Karpas-422 (cell line): Measurements from ENCODE around the gene C1QA. TPM values are rescaled to one million over a fixed set of nuclear protein-coding genes. Genes with fewer than 3 reads are reported as not detected.

Source experiments
- DNase-seq: peaks from one replicate; pipeline ENCODE4 v3.0.0-alpha.2; 2015
- H2AFZ ChIP-seq: fragments of 200-600 bp; sonication (generic); 2 replicates; pipeline ENCODE4 v1.6.1; 2014; ENCODE audit warnings: antibody characterized with exemption, low read length, mixed read lengths
- H3K27ac ChIP-seq: fragments of 200-600 bp; sonication (generic); 2 replicates; pipeline ENCODE4 v1.5.1; 2014; ENCODE audit warnings: mild to moderate bottlenecking, low read length, moderate library complexity
- H3K27me3 ChIP-seq: fragments of 200-600 bp; sonication (generic); 2 replicates; pipeline ENCODE4 v1.6.1; 2014; ENCODE audit warnings: low read length, mixed read lengths
- H3K36me3 ChIP-seq: fragments of 200-600 bp; sonication (generic); 2 replicates; pipeline ENCODE4 v1.6.1; 2014; ENCODE audit warnings: low read length, mixed read lengths; ENCODE audit not compliant: insufficient read depth
- H3K4me1 ChIP-seq: fragments of 200-600 bp; sonication (generic); 2 replicates; pipeline ENCODE4 v1.6.1; 2014; ENCODE audit warnings: mild to moderate bottlenecking, low read length, mixed read lengths
- H3K4me2 ChIP-seq: fragments of 200-600 bp; sonication (generic); 2 replicates; pipeline ENCODE4 v1.6.1; 2014; ENCODE audit warnings: low read length, low read depth, mild to moderate bottlenecking; ENCODE audit not compliant: poor library complexity, severe bottlenecking
- H3K4me3 ChIP-seq: fragments of 200-600 bp; sonication (generic); 2 replicates; pipeline ENCODE4 v1.5.1; 2014; ENCODE audit warnings: mild to moderate bottlenecking, antibody characterized with exemption, low read length, mixed read lengths
- H3K79me2 ChIP-seq: fragments of 200-600 bp; sonication (generic); 2 replicates; pipeline ENCODE4 v1.6.1; 2014; ENCODE audit warnings: mild to moderate bottlenecking, low read length, mixed read lengths
- H3K9ac ChIP-seq: fragments of 200-600 bp; sonication (generic); 2 replicates; pipeline ENCODE4 v1.6.0; 2014; ENCODE audit warnings: low read length
- H3K9me2 ChIP-seq: fragments of 200-600 bp; sonication (generic), shearing (Covaris generic); replicated peaks from 2 replicates; pipeline ENCODE4 v1.6.0; 2014; ENCODE audit warnings: mild to moderate bottlenecking, low read length, moderate library complexity; ENCODE audit not compliant: insufficient read depth
- H3K9me3 ChIP-seq: fragments of 300-700, 200-600 bp; sonication (generic); 2 replicates; pipeline ENCODE4 v1.6.1; 2014; ENCODE audit warnings: low read length, mixed read lengths
- H4K20me1 ChIP-seq: fragments of 200-600 bp; sonication (generic); 2 replicates; pipeline ENCODE4 v1.6.1; 2014; ENCODE audit warnings: mild to moderate bottlenecking, antibody characterized with exemption, low read length, low read depth; ENCODE audit not compliant: insufficient read depth
- total RNA-seq: library from RNA; depleted of rRNA; stranded (reverse); fragments of >200 nt; shearing (Covaris generic); gene quantifications from 2 replicates; pipeline ENCODE4 v1.2.3, GENCODE V29; 2014; ENCODE audit warnings: low replicate concordance

Gene C1QA
- total RNA-seq, 1 experiment from 2014 or later, result not detected

DNA sequence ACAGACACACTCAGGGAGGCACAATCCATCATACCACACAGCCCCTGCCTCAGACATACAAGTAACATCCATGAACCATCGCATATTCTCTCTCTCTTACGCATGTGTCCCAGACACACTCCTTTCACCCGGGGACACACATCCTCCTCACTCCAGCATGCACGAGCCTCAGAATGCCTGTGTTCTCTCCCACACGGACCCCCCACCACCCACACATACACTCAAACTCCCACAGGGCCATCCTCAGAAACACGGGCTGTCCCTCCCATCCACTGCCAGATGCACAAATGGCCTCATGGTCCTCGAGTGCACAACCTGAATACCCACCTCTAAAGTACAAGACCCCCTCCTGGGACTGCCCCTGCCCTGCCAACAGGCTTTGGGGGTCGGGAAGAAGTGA is 4.8 kb downstream of the C1QA start:
- Histone ChIP-seq H2AFZ (no peak overlapping the region), H3K9me3 (no peaks in the 10 kb centered on the region), H3K4me2 (no peak overlapping the region), H3K27me3 (no peaks in the 10 kb centered on the region), H3K36me3 (no peaks in the 10 kb centered on the region), H4K20me1 (peaks cover 6% of the 10 kb centered on the region; the same call in 1 of the 2 replicates), H3K27ac (no peak overlapping the region), H3K9me2 (no peaks in the 10 kb centered on the region), H3K9ac (no peak overlapping the region), H3K4me1 (no peaks in the 10 kb centered on the region), H3K4me3 (no peak overlapping the region), H3K79me2 (no peaks in the 10 kb centered on the region)
- DNase-seq, result no peak

DNA sequence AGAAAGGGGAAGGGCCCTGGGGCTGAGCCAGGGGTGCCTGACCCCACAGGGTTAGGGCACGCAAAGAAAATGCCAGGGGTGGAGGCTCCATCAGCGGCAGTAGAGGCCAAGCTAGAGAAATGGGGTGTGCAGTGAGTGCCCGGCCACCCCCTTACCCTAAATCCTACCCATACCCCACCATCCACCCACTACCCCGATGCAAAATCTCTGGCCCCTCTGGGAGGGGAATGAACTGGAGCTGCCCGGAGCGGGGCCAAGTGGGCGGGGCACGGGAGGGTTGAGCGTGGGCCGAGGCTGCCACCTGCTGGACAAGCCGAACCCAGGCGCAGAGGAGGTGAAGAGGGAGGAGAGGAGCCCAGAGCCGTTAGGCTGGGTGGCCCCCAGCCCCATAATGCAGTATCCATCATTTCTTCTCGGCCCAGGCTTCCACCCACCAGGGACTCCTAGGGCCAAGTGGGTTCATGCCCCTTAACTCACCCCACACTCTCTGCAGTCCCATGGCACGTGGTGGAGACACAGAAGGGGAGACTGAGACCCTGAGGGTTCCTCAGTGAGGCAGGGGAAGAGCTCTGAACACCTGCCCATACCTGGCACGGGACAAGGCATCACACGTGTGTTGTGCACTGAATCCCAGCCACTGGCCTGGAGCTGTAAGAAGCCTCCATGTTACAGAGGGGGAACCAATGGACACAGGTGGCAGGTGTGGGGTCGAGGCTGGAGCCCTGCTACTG is 5.6 kb downstream of the C1QA start:
- no peaks in the 10 kb centered on the region for H3K79me2 ChIP-seq
- H4K20me1 ChIP-seq, result peaks cover 6% of the 10 kb centered on the region; the same call in 1 of the 2 replicates
- no peak overlapping the region for H2AFZ ChIP-seq
- H3K27me3 ChIP-seq, result no peaks in the 10 kb centered on the region
- DNase-seq, result peak; percentile 89
- no peaks in the 10 kb centered on the region for H3K4me1 ChIP-seq
- H3K9me3 ChIP-seq, result no peaks in the 10 kb centered on the region
- no peak overlapping the region for H3K4me2 ChIP-seq
- no peaks in the 10 kb centered on the region for H3K9me2 ChIP-seq
- H3K36me3 ChIP-seq, result no peaks in the 10 kb centered on the region
- no peak overlapping the region for H3K4me3 ChIP-seq
- H3K27ac ChIP-seq, result no peak overlapping the region
- no peak overlapping the region for H3K9ac ChIP-seq

DNA sequence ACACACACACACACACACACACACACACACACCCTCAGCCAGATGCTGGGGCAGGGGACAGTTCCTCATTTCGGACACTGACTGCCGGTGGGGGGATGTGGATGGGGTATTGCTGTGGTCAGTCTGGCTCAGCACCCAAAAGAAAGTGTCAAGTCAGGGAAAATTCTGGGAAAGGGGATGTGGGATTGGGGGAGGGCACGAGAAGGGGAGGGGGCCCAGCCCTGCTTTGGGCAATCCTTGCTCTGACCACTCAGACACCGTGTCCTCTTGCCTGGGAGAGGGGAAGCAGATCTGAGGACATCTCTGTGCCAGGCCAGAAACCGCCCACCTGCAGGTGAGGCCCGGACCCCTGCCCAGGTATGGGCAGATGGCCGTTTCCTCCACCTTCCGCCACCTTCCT is 7.0 kb downstream of the C1QA start, which contains the start of gene C1QC:
Gene C1QC (plus strand): TSS at position 253 of the 400 bp plus-strand sequence. CDS start 391 bp downstream, outside the sequence.
- Histone ChIP-seq H3K27me3 (no peaks in the 10 kb centered on the region), H3K4me2 (no peak within 1 kb of the TSS), H3K9me2 (no peaks in the 10 kb centered on the region), H3K9ac (no peak within 1 kb of the TSS), H3K36me3 (no peaks in the 10 kb centered on the region), H3K27ac (no peak within 1 kb of the TSS), H2AFZ (no peak within 1 kb of the TSS), H3K9me3 (no peaks in the 10 kb centered on the region), H3K4me3 (no peak within 1 kb of the TSS), H3K4me1 (no peaks in the 10 kb centered on the region), H3K79me2 (no peaks in the 10 kb centered on the region), H4K20me1 (peaks cover 6% of the 10 kb centered on the region; the same call in 1 of the 2 replicates)
- no peak for DNase-seq

DNA sequence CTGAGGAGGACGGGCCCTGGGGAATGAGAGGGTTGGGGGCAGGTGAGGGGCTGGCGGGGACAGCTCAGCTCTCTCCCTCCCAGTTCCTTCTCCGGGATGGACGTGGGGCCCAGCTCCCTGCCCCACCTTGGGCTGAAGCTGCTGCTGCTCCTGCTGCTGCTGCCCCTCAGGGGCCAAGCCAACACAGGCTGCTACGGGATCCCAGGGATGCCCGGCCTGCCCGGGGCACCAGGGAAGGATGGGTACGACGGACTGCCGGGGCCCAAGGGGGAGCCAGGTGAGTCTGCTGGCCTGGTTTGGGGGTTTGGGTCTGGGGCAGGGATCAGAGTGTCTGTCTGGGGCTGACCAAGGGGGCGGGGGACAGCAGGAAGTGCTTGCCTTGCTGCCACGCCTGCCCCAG is 7.5 kb downstream of the C1QA start:
- H2AFZ ChIP-seq, result no peak overlapping the region
- H3K9me2 ChIP-seq, result no peaks in the 10 kb centered on the region
- no peak overlapping the region for H3K4me3 ChIP-seq
- H4K20me1 ChIP-seq, result peaks cover 6% of the 10 kb centered on the region; the same call in 1 of the 2 replicates
- no peak for DNase-seq
- H3K36me3 ChIP-seq, result no peaks in the 10 kb centered on the region
- H3K4me1 ChIP-seq, result no peaks in the 10 kb centered on the region
- H3K4me2 ChIP-seq, result no peak overlapping the region
- no peaks in the 10 kb centered on the region for H3K79me2 ChIP-seq
- no peaks in the 10 kb centered on the region for H3K27me3 ChIP-seq
- no peaks in the 10 kb centered on the region for H3K9me3 ChIP-seq
- no peak overlapping the region for H3K9ac ChIP-seq
- H3K27ac ChIP-seq, result no peak overlapping the region

DNA sequence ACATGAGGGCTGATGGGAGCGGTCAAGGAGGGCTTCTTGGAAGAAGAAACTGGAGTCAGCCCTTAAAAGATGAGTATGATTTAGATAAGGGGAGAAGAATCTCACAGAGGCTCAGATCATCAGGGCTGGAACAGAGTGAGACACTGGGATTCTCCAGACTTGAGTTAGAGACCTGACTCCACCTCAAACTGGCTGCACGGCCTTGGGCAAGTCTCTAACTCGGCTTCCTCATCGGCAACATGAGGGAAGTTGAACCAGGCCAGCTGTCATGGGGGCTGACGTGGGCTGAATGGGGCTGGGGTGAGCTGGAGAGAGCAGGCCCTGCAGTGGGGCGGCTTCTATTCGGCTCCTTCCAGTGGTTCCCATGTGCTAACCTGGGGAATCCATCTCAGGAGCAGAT is 9.5 kb downstream of the C1QA start:
- H3K9me2 ChIP-seq, result no peaks in the 10 kb centered on the region
- H3K4me1 ChIP-seq, result no peaks in the 10 kb centered on the region
- H3K79me2 ChIP-seq, result no peaks in the 10 kb centered on the region
- no peaks in the 10 kb centered on the region for H3K36me3 ChIP-seq
- no peak for DNase-seq
- H3K27ac ChIP-seq, result no peak overlapping the region
- H3K27me3 ChIP-seq, result no peaks in the 10 kb centered on the region
- H3K4me3 ChIP-seq, result no peak overlapping the region
- H3K4me2 ChIP-seq, result no peak overlapping the region
- H2AFZ ChIP-seq, result no peak overlapping the region
- peaks cover 6% of the 10 kb centered on the region; the same call in 1 of the 2 replicates for H4K20me1 ChIP-seq
- no peak overlapping the region for H3K9ac ChIP-seq
- no peaks in the 10 kb centered on the region for H3K9me3 ChIP-seq

DNA sequence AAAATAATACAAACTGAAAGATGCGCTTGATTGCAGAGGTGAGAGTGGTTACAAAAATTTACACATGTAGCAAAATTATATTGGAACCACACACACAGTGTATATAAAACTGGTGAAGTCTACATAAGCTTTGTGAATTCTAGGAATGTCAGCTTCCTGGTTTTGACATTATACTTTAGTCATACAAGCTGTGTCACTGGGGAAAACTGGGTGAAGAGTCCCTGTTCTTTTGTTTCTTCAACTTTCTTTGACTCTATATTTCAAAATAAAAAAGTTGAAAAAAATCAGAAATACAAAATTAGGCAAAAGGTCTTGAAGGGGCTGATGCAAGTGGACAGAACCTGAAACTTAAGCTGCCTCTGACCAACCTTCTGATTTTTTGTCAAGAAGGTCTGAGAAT is 10.0 kb downstream of the C1QA start:
- H3K4me1 ChIP-seq, result no peaks in the 10 kb centered on the region
- H3K9ac ChIP-seq, result no peak overlapping the region
- H4K20me1 ChIP-seq, result 0 out of 2 replicates have a peak, but pooled peaks cover 6% of the 10 kb centered on the region
- H3K27ac ChIP-seq, result no peak overlapping the region
- H3K4me2 ChIP-seq, result no peak overlapping the region
- no peaks in the 10 kb centered on the region for H3K9me3 ChIP-seq
- no peaks in the 10 kb centered on the region for H3K9me2 ChIP-seq
- H3K36me3 ChIP-seq, result no peaks in the 10 kb centered on the region
- H2AFZ ChIP-seq, result no peak overlapping the region
- H3K27me3 ChIP-seq, result no peaks in the 10 kb centered on the region
- DNase-seq, result no peak
- no peaks in the 10 kb centered on the region for H3K79me2 ChIP-seq
- H3K4me3 ChIP-seq, result no peak overlapping the region

DNA sequence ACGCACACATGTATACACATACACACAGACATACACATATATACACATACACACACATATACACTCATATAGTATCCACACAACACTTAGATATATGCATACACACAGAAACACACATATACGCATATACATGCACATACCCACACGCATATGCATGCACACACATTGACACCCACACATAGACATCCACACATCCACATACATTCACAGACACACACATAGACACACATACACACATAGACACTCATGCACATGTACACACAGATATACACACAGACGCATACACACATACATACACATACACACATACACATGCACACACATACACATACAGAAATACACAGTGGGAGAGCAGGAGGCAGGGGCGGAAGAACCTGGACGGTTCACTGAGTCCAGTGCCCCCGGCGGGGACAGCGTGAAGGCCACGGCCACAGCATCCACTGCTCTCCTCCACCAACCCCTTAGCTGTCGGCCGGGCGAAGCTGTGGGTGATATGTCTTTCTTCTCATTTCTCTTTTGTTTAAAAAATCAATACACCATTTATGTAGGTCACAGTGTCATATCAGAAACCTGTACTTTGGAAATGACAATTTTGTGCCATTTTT is 13.8 kb downstream of the C1QA start:
- H3K9ac ChIP-seq, result no peak overlapping the region
- no peak overlapping the region for H3K27ac ChIP-seq
- H3K9me2 ChIP-seq, result no peaks in the 10 kb centered on the region
- H2AFZ ChIP-seq, result no peak overlapping the region
- H3K9me3 ChIP-seq, result no peaks in the 10 kb centered on the region
- 0 out of 2 replicates have a peak, but pooled peaks cover 2% of the 10 kb centered on the region for H4K20me1 ChIP-seq
- no peaks in the 10 kb centered on the region for H3K4me1 ChIP-seq
- no peaks in the 10 kb centered on the region for H3K79me2 ChIP-seq
- no peak for DNase-seq
- H3K36me3 ChIP-seq, result no peaks in the 10 kb centered on the region
- no peak overlapping the region for H3K4me2 ChIP-seq
- H3K4me3 ChIP-seq, result no peak overlapping the region
- H3K27me3 ChIP-seq, result no peaks in the 10 kb centered on the region

DNA sequence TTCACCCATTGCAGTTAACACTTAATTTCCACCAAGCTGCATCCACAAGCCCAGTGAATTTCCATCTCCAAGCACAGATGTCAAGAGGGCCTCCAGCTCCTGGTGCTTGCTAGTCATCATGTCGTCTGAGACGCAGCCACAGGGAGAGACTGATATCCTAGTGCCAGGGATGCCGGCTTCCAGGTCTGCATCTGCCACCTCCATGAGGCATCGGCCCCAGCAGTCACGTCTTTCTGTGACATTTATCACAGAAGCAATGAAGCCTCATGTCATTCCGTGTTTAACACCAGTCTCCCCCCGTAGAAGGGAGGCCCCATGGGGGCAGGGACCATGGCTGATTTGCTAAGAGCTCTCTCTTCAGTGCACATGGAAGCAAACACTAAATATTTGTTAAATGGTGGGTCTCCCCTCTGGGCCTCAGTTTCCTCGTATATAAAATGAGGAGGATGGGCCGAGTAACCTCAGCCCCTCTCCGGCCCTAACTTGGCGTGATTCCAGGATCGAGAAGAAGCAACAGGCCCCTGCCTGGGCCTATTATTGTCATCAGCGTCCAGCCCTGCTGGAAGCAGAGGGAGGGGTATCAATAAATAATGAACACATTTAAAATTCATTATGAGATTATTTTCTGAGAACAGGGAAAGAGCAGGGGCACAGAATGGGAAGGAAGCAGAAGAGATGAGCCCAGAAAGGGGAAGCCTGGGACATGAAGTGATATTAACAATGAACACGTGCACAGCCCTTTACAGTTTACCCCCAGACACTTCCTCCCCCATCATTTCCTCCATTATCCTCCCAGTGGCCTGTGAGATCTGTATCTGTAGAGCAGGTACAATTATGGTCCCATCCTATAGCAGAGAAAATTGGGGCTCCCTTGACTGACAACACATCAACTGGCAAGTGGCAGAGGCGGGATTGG is 15.8 kb downstream of the C1QA start:
- no peak overlapping the region for H3K4me2 ChIP-seq
- H3K36me3 ChIP-seq, result no peaks in the 10 kb centered on the region

More for the DNA sequence above, 15.8 kb downstream of the C1QA start:
- Histone ChIP-seq H3K27ac (no peak overlapping the region), H3K9ac (no peak overlapping the region), H2AFZ (no peak overlapping the region), H3K79me2 (no peaks in the 10 kb centered on the region), H3K9me2 (no peaks in the 10 kb centered on the region), H3K9me3 (no peaks in the 10 kb centered on the region), H3K4me3 (no peak overlapping the region), H3K4me1 (no peaks in the 10 kb centered on the region), H4K20me1 (no peaks in the 10 kb centered on the region), H3K27me3 (no peaks in the 10 kb centered on the region)
- no peak for DNase-seq
